ENCODE measurements around the gene SLC18A2.

- TF ChIP-seq CTCF (IDR thresholded peaks at IDR 0.05) (no peak), POLR2AphosphoS5 (IDR thresholded peaks at IDR 0.05) (no peak), POLR2A (IDR thresholded peaks at IDR 0.05; ENCODE audit: low read depth) (no peak), EP300 (IDR thresholded peaks at IDR 0.05) (no peak)
Observed at GRCh38 chr10:117266400-117266799, 25.5 kb downstream of the SLC18A2 start.

Measured in esophagus muscularis mucosa (tissue), 4 donors.